Left forelimb (tissue), 1 donor: Measurements from ENCODE around the gene ANTXR2.

Experiments
- DNase-seq: peaks from one replicate; pipeline ENCODE4 v3.0.0-alpha.2; 2018; ENCODE audit warnings: low spot score

The ANTXR2 gene

DNA sequence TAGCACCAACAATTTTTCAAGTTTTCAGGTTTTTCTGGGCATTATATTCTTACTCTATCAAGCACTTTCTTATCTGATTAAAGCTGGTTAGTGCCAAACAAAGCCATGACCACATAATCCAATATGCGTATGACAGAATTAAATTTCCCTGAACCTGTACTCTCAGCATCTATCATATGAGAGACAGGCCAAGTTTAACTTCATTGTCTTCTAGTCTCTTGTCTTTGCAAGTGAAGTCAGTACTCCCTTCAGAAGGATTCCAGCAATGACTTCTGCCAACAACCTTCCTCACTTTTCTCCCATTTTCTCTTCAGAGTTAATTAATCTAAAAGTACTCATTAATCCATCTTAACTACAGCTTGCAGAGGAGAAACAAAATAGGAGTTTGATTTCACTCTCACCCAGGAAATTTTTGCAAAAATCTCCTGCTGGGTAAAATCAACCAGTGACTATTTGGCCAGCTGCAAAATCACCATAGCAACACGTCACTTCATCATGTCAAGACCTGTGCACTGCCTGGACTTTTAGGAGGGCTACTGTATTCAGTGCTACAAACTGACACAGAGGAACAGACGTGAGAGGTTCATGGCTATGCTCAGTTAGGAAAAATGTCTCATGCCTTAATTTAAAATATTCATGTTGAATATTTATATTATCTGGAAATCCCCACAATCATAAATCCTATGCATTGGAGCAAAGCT lies 208.4 kb downstream of the ANTXR2 start:
- no peak for DNase-seq

- DNase-seq: no peak
Observed at GRCh38 chr4:79863333-79863732, 209.7 kb downstream of the ANTXR2 start.

DNA sequence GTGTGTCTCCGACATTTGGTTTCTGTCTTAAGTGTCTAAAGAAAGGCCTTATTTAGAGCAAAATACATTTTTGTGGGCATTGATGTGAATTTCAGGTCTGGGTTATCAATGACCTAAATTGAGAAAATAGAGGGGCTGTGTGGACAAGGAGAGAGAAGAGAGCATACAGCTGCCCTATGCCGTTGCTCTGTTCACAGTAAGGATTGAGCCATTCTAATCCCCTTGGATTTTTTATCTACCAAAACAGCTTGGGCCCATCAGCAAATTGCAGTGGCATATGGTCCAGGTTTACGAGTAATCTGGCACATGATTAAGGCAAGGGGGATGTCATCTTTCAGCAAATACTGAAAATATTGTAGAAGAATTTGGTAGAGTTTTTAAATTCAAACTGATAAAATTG lies 210.2 kb downstream of the ANTXR2 start:
- no peak for DNase-seq

DNA sequence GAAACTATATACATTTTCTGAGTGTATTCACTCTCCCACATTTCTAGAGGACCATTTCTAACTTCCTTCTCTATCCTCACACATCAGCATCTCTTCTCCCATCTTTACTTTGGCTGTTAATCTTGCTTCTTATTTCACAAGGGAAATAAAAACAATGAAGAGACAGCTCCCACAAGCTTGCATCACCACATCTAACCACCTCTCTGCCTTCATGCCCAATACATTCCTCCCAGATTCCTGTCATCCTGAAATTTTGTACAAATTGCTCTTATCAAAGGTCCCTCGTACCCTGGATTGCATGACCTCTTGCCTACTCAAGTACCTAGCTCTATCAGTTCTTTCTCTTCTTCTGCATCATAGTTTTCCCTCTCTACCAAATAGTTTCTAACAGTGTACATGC lies 215.2 kb downstream of the ANTXR2 start:
- no peak for DNase-seq

DNA sequence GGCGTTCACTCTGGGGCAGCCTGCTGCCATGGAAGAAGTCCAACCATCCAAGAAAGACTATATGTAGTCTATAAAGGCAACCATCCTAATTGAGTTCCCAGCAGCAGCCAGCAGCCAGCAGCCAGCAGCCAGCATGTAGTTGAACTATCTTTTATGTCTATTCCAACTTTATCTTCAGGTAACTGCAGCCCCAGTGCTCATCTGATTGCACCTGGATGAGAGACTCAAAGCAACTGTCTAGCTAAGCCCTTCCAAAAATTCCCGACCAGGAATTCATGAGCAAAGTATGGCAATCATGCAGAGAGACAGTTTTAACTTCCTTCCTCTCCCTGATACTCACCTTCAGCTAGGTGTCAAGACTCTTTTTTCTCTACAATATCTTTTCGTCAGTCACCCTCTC lies 216.8 kb downstream of the ANTXR2 start:
- DNase-seq: no peak

GRCh38 chr4:79854856-79855502 lies 218.1 kb downstream of the ANTXR2 start:
- DNase-seq: no peak

DNA sequence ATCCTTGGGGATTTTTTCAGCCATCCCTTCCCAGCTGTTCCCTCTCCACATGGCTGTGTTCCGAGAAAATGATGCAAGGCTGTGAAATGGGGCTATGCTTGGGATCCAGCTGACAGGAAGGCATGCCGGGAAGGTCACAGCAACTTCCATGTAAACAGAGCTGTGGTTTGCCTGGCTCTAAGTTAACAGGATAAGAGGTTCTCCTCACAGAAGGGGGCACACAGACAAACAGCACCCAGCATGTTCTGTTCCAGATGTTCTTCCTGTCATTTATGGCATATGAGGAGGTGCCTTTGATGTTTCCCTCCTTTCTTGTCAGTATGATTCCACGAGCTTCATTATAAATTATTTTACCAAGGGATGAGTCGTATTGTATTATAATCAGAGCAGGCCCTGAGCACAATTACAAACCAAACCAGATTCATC lies 220.7 kb downstream of the ANTXR2 start:
- no peak for DNase-seq

DNA sequence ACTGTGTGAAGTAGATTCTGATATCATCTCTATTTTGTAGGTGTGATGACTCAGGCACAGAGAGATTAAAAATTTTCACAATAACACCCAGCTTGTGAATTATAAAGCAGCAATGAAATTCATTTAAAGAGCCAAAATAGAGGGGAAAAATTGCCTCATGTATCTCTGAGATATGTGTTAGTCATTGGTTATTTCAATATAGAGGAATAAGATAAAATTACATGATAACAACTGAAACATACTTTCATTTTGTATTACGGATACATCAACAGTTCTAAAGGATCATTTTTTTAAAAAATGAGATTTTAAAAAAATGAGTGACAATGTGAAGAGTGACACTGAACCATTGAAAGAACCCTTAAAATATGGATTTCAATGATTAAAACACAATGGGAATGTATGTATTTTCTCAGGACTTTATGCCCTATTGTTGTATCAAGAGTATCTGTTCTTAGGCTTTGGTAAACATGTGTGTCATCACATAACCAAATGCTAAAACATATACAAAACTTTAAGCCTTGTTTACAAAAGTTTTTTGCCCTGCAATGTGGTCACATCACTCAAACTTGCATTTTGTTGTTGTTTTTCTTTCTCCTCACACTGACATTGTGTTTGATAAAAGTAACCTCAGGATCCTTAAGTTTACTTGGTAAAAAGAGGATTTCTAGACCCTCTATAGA lies 221.3 kb downstream of the ANTXR2 start:
- DNase-seq: no peak
